ENCODE data around the gene CASP8. TPM values are rescaled to one million over a fixed set of nuclear protein-coding genes. Genes with fewer than 3 reads are reported as not detected.

CASP8 gene
- total and polyA plus RNA-seq, 2 of the 8 experiments (the other 6 are each of a cell fraction or from before 2014, with no cell fraction given), result 2.3 to 3.6 TPM

GRCh38 chr2:201280191-201281040 lies 20.1 kb downstream of the CASP8 start:
- Histone ChIP-seq H3K56ac (replicated peaks; ENCODE audit: insufficient read length, low read depth, low read length) (no peak overlapping the region), H2AK5ac (ENCODE audit: low read depth, low read length) (no peak overlapping the region), H3K79me1 (ENCODE audit: low read depth, low read length) (no peaks in the 10 kb centered on the region), H4K91ac (replicated peaks; ENCODE audit: insufficient read length, low read length) (no peak overlapping the region), H3K4me2 (ENCODE audit: insufficient read depth in 1 of 2, low read depth in 2 of 2, low read length in 2 of 2) (no peak overlapping the region), H3K4ac (replicated peaks; ENCODE audit: insufficient read length, low read depth, low read length) (no peak overlapping the region), H2AFZ (ENCODE audit: low read length) (no peak overlapping the region), H3K23ac (ENCODE audit: insufficient read length) (no peak overlapping the region), H4K20me1 (replicated peaks in 1 of 2; ENCODE audit: control insufficient read depth in 1 of 2, insufficient read depth in 2 of 2, low read length in 2 of 2) (no peaks in the 10 kb centered on the region), H3K79me2 (ENCODE audit: control insufficient read depth in 1 of 2, insufficient read depth in 2 of 2, low read length in 2 of 2) (no peaks in the 10 kb centered on the region), H4K8ac (ENCODE audit: extremely low read depth, insufficient read depth, low read length) (no peak overlapping the region), H3K23me2 (ENCODE audit: low read depth, low read length) (no peaks in the 10 kb centered on the region), H2BK5ac (ENCODE audit: low read depth, low read length) (no peak overlapping the region), H2BK120ac (replicated peaks; ENCODE audit: low read depth, low read length) (no peak overlapping the region), H4K5ac (ENCODE audit: insufficient read length, low read depth, low read length) (no peak overlapping the region), H3K9me3 (ENCODE audit: insufficient read depth in 2 of 2, low read depth in 1 of 2, low read length in 1 of 2) (no peaks in the 10 kb centered on the region), H2BK20ac (ENCODE audit: low read length) (no peak overlapping the region), H3K36me3 (ENCODE audit: control insufficient read depth in 2 of 4, insufficient read depth in 4 of 4, low read length in 3 of 4) (no peaks in the 10 kb centered on the region; a peak in 1 of 8 replicates), H3K4me1 (replicated peaks in 1 of 4; ENCODE audit: control insufficient read depth in 3 of 4, insufficient read depth in 4 of 4, low read length in 3 of 4) (no peaks in the 10 kb centered on the region), H3K27ac (ENCODE audit: low read depth, low read length) (no peak overlapping the region), H3K9ac (replicated peaks in 1 of 4; ENCODE audit: extremely low read depth in 1 of 4, low read depth in 3 of 4, low read length in 3 of 4) (no peak overlapping the region), H3K14ac (ENCODE audit: insufficient read length) (no peak overlapping the region), H3K18ac (ENCODE audit: extremely low read depth, low read length) (no peak overlapping the region), H3K4me3 (ENCODE audit: extremely low read depth in 1 of 4, insufficient read depth in 2 of 4, low read depth in 3 of 4, low read length in 4 of 4) (no peak overlapping the region), H2BK12ac (ENCODE audit: low read depth, low read length) (no peak overlapping the region), H2BK15ac (ENCODE audit: low read length) (no peak overlapping the region), H3K27me3 (replicated peaks in 1 of 4; ENCODE audit: control insufficient read depth in 3 of 4, extremely low read depth in 1 of 4, insufficient read depth in 3 of 4, low read length in 3 of 4) (no peaks in the 10 kb centered on the region)
- TF ChIP-seq CEBPB (IDR thresholded peaks at IDR 0.05; ENCODE audit: low read depth, low read length), result peak; percentile 34; the same call in 1 of the 2 replicates
- TF ChIP-seq SAP30 (IDR thresholded peaks at IDR 0.05; ENCODE audit: insufficient read depth, insufficient replicate concordance, low read length), result no peak
- DNase-seq (ENCODE audit: low read depth in 1 of 2, low spot score in 2 of 2) (no peak), FAIRE-seq (no peak)
- ChIA-PET CTCF (ENCODE audit: partially characterized antibody) (interaction anchor here (0.6 to 1.1 kb wide), 3 partner anchors 20 to 133 kb away, joined by 3 read pairs; partner anchors contain the start of gene CASP8), POLR2A (ENCODE audit: partially characterized antibody) (no interaction called here)
- whole genome bisulfite sequencing, 2 experiments (ENCODE audit: extremely low coverage in 1 of 2, insufficient coverage in 1 of 2, insufficient read length in 1 of 2, insufficient replicate concordance in 2 of 2, low coverage in 1 of 2, low lambda C conversion rate in 2 of 2, missing lambda C conversion rate in 1 of 2), result 77% methylated on average over 3 of the region's 3 CpGs; no CpG with 5 or more reads in 1 of the 2 experiments
